Stimulated activated CD4-positive, alpha-beta T cell treated with anti-CD3 and anti-CD28 coated beads, Interleukin-4, amount 100 ng/mL, for 48 hours (primary cell): ENCODE data around the gene TOP2A.

Experiments
- DNase-seq, 2 donors: peaks; one replicate each; pipeline ENCODE4 v3.0.0-alpha.2; 2020; ENCODE audit warnings: low read depth in 2 of 2

The TOP2A gene

GRCh38 chr17:40452216-40452787, 34.6 kb upstream of the TOP2A start:
- DNase-seq: no peak

DNA sequence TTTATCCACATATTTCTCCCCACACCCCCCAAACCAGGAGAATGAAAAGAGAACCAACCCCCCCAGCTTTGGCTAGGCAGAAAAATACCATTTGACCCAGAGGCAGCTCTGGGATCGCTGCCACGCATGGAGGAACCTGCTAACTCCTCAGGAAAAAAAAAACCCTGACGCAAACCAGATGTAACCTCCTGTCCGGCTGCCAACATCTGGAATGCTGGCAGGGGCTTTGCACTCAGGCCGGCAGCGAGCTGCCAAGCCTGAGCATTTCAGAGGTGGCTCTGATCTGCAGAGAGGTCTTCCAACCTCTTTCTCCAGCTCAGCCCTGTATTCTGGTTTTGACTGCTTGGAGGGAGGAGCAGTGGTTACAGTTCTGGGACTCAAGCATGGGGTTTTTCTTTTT, 33.7 kb upstream of the TOP2A start:
- DNase-seq: no peak

DNA sequence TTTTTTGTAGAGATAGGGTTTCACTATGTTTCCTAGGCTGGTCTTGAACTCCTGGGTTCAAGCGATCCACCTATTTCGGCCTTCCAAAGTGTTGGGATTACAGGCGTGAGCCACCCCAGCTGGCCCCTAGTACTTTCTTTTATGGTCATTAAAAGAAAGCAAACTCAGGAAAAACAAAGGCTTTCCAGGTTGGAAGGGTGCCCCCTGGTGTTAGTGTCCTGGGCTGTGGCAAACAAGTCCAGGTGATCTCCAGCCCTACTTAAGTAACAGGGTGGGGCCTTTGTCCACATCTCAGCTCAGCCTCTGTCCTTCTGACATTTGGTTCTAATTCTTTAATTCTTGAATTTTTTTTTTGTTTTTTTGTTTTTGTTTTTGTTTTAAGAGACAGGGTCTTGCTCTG, 32.5 kb upstream of the TOP2A start:
- peak in 1 of 2 donors; percentile 24 for DNase-seq

GRCh38 chr17:40448639-40449261, 31.1 kb upstream of the TOP2A start:
- DNase-seq: no peak

GRCh38 chr17:40448213-40448638, 30.5 kb upstream of the TOP2A start:
- no peak for DNase-seq

DNA sequence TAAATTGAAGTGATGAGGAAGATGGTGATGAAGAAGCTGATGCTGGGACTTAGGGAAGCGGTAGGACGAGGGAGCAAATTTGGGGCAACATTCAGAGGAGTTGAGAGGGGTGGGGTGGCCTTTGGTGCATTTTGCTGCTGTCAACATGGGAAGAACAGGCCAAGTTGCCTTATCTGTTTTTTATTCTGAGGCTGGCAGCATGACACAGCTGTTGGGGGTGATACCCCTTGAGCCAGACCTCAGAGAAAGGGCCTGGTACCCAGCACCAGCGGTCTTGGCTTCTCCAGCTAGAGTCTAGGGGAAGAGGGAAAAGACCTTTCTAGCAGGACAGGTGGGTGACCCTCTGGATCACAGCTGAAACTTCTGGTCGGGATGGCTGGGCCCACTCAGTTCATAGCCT, 30.1 kb upstream of the TOP2A start:
- DNase-seq: no peak

- DNase-seq: no peak
Observed at GRCh38 chr17:40447148-40447644, 29.5 kb upstream of the TOP2A start.

DNA sequence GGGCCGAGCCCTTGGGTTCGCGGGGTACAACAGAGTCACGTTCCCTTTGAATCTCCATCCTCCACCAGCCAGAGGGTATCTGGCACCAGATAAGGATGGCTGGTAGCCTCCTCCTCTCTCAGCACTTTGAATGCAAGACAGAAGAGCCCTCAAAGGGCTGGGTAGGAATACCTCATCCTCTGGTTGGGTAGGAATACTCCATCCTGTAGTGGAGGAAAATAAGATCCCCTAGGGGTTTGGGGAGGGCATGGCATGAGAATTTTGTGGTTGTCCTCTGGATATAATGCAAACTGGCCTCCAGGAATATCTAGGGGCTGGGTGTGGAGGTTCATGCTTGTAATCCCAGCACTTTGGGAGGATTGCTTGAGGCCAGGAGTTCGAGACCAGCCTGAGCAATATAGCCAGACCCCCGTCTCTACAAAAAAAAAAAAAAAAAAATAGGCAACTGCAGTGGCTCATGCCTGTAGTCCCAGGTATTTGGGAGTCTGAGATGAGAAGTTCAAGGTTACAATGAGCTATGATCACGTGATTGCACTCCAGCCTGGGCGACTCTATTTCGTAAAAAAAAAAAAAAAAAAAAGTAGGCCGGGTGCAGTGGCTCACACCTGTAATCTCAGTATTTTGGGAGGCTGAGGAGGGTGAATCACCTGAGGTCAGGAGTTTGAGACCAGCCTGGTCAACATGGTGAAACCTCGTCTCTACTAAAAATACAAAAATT, 28.2 kb upstream of the TOP2A start:
- DNase-seq: no peak

DNA sequence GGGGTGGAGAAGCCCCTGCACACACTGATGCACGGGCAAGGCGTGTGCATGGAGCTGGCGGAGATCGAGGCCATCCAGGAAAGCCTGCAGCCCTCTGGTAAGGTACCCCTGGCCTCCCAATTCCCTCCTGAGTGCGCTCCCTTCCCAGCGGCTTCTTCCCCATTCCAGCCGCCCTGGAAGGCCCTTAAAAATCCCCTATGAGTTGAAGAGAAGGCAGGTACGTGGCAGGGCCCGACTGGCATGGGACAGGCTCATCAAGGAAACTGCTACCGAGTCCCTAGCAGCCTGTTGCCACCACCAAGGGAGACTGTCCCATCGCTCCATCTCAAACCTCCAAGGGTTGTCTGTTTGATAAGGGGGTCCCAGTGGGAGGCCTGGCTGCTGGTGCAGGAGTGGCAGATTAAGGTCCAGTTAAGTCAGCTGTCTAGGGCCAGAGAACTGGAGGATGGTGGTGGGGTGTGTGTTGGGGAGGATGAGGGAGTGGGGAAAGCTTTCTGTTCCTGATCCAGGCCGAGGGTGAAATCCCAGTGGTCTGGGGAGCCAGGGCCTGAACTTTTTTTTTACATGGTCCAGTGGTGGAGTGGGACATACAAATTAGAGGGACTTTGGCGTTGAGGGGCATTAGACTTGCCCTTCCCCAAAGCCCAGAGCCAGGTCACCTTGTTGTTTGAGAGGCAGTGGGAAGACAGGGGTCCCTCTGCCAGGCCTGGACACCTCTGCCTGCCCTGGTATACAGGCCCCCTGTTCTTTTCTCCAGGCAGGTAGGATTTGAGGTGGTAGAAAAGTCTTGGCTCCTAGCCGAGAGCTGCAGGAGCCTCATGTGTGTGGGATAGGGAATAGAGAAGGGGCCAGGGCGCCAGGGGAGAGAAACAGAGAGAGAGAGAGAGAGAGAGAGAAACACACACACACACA, 26.5 kb upstream of the TOP2A start:
- DNase-seq: no peak

GRCh38 chr17:40443196-40443987, 25.7 kb upstream of the TOP2A start, which contains the start of gene IGFBP4:
Gene IGFBP4 (plus strand): TSS chr17:40443450. CDS start chr17:40443736, 286 bp downstream.
- DNase-seq: peak; percentile 54 to 57

GRCh38 chr17:40442392-40443195, 24.9 kb upstream of the TOP2A start:
- no peak for DNase-seq

- DNase-seq: no peak
Observed at GRCh38 chr17:40440166-40440565, 22.5 kb upstream of the TOP2A start.

GRCh38 chr17:40437095-40437732, 19.5 kb upstream of the TOP2A start:
- DNase-seq: no peak

GRCh38 chr17:40436636-40437035, 18.9 kb upstream of the TOP2A start:
- no peak for DNase-seq

GRCh38 chr17:40433551-40434415, 16.1 kb upstream of the TOP2A start:
- no peak for DNase-seq

- DNase-seq: no peak
Observed at GRCh38 chr17:40432864-40433528, 15.3 kb upstream of the TOP2A start.

GRCh38 chr17:40431231-40431602, 13.5 kb upstream of the TOP2A start:
- DNase-seq: no peak
